Activated CD8-positive, alpha-beta memory T cell treated with anti-CD3 and anti-CD28 coated beads, Interleukin-2, amount 50 U/mL, for 4 hours (primary cell): ENCODE measurements around the gene GOLGA6A.
A peak's percentile ranks its signal among the peaks of the same experiment; 100 is the strongest.
"Not testable (repeated sequence)": the region's sequence is repeated elsewhere in the genome, so short reads cannot be mapped to it uniquely, and the experiment has no call there.

Experiments
- DNase-seq: peaks from one replicate; pipeline ENCODE4 v3.0.0-alpha.2; 2020

The GOLGA6A gene

GRCh38 chr15:74082450-74082849 is at the start of gene GOLGA6A:
Gene GOLGA6A, minus strand, starts transcription at chr15:74082550. Its CDS starts 41 bp downstream, at chr15:74082509.
- DNase-seq: not testable (repeated sequence)

DNA sequence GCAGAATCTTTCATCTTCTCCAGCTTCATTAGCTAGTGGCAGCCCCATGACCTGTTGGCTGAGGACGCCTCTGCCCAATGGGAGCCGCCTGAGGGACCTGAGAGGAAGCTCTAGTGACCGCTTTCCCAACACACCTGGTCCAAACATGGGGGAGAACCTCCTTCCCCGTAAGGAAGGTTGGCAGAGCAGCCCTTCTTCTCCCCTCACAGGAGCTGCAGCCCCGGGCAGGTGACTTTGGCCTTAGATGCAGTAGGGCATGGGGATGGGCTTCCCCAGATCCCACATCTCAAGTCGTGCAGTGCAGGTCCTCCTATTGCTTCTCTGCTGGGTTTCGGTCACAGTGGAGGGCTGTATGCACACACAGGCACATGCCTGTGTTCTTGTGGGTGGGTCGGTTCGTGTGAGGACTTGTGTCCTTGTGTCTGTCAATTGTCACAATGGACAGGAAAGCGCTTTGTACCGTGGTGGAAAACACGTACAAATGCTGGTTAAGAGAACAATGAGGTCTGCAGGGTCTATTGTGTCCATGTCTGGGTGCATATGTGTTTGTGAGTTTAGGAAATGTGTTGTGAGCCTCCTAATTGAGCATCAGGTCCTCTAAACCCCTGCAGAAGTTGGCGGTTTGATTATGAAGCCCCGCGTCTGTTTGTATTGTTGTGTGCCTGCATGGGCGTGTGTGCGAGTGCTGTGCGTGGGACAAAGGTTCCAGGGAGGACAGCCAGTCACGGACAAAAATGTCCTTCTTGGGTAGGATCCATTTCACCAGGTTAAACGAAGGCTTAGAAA is 49.5 kb upstream of the GOLGA6A start:
- no peak for DNase-seq

GRCh38 chr15:74130849-74131627 is 48.7 kb upstream of the GOLGA6A start:
- DNase-seq: no peak

DNA sequence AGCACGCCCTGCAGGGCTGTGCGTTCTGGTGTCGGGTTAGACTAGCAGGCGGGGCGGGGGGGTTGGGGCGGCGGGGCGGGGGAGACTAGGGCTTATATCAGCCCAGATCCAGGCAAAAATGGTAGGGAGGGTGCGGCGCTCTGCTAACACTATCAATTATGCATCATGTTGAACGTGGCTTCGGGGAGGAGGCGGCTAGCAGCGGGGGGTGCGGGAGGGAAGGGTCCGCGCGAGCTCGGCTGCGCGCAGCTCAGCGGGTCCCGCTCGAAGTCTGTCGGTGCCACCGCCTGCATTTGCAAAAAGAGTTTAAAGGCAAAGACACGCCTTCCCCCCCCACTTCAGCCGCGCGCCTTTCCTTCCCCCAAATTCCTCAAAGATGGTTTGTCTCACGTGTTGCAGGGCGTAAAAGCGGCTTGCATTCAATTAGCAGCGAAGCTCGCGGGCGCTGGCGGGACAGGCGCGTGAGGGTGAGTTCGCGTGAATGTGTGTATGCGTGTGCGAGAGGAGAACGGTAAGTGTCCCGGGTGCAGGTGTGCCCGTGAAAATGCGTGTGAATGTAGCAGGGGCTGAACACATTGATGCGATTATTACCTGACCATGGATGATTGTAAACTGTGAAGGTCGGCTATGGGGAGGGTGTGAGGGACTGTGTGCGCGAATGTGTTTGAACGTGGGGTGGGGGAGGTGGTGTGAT is 48.0 kb upstream of the GOLGA6A start, which contains the start of gene ISLR2:
TSS of gene ISLR2 (plus strand) at position 432 of the 694 bp plus-strand sequence. CDS start 2,169 bp downstream, outside the sequence.
- DNase-seq: no peak

- no peak for DNase-seq
Measured at GRCh38 chr15:74129586-74130154, 47.3 kb upstream of the GOLGA6A start.

DNA sequence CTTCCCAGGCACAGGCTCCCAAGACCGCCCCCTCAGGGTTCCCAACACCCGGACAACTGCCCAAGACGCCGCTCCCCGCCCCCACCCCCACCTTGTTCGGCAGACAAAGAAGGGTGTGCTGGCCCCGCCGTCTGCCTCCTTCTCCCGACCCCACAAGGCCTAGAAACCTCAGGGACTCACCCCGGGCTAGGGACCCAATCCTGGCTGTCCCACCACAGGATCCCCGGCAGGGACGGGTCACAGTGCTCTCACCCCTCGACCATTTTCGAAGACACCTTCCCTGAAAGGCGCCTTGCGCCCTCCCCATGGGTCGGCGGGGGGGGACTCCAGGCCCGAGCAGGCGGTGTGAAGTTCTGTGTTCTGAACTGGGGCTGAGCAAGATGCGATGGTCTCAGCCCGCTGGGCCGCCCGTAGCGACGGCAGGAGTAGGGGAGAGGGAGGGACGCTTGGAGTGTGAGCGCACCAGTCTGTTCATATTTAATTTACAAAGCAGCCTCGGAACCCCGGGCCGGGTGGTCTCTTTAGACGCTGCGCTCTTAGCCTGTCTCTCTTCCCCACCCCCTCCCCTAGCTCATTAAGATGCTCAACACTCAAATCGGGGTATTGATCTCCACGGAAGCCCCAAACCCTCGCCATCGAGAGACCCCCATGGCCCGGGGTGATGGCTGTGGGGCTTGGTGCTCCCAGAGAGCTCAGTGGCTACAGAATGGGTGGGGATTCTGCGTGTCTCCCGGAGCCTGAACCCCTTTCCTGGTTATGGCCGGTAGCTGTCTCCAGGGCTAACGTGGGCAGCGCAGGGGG is 46.6 kb upstream of the GOLGA6A start:
- no peak for DNase-seq

- no peak for DNase-seq
Measured at GRCh38 chr15:74127954-74128784, 45.8 kb upstream of the GOLGA6A start.

DNA sequence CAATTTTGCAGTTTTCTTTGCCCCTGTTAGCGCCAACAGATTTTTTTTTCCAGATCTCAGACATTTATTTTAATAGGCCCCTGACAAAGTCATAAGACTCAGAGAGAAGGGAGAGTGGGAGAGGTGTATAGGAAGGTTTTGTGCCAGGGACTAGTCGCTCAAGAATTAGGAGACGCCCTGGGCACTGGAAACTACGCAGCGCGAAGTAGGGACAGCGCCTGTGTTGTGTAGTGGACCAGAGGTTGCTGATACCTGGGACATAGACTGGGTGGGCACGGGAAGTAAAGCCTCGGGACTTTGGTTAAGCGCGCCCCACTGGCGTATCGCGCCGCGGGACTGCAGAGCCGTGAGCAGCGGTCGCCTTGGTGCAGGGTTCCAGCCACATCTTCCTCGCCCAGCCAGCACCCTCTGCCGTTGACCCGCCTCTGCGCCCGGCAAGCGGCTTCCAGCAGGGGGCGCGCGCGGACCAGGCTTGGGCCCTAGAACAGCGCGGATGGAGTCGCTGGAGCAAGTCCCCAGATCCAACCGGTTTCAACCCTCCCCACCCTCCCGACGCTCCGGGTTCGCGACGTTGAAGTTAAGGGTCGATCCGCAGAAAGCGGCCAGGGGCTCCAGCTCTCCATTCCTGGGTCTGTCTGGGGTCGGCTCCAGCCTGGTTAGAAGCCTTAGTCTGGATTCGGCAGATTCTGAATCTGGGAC is 45.1 kb upstream of the GOLGA6A start:
- peak; percentile 86 for DNase-seq

- no peak for DNase-seq
Measured at GRCh38 chr15:74124759-74125158, 42.4 kb upstream of the GOLGA6A start.

DNA sequence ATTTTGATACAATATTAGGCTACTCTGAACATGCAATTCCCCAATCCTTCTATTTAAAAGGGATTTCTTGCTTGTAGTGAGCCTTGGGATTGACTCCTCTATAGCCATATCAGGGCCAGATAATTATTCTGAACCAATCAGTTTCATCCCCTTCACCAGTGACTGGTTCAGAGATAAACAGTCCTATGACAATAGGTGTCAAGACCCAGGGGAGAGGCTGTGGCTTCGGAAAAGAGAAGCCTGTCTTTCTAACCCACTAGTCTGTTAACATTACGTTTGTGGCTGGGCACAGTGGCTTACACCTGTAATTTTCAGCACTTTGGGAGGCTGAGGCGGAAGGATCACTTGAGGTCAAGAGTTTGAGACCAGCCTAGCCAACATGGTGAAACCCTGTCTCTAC is 41.8 kb upstream of the GOLGA6A start:
- no peak for DNase-seq

DNA sequence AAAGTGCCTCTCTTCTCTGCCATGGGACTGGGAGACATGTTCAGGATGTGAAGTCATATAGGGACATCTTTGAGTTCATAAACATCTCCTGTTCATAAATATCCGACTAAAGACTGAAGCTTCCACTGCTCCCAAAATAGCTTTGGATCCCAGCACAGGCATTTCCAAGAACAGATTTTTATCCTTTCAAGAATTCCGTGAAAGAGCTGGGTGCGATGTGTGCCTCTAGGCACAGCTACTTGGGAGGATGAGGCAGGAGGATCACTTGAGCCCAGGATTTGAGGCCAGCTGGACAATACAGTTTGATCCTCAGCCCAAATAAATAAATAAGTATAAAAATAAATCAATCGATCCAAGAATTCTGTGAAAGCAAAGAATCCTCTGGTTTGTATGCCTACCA is 41.3 kb upstream of the GOLGA6A start:
- no peak for DNase-seq

GRCh38 chr15:74123131-74123429 is 40.7 kb upstream of the GOLGA6A start:
- no peak for DNase-seq

GRCh38 chr15:74122403-74123130 is 40.2 kb upstream of the GOLGA6A start:
- no peak for DNase-seq

GRCh38 chr15:74121858-74122257 is 39.5 kb upstream of the GOLGA6A start:
- DNase-seq: no peak

DNA sequence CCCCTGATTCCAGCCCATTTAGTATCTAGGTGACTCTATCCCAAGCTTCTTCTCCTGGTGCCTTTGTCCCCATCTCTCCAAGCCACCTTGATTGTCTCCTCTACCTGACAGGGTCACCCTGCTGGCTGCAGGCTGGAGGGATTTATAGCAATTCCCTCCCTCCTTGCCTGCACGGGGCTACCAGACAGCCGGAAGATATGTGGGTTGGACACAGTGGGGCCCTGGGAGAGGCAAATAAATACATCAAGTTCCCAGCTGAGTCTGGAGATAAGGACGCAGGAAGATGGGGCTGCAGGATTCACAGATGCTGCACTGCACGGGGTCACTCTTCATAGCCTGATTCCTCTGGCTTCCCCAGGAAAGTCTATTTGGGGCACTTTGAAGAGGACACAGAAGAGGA is 38.7 kb upstream of the GOLGA6A start:
- no peak for DNase-seq

- DNase-seq: no peak
Measured at GRCh38 chr15:74120426-74120825, 38.1 kb upstream of the GOLGA6A start.

GRCh38 chr15:74109713-74110112 is 27.4 kb upstream of the GOLGA6A start:
- DNase-seq: no peak

DNA sequence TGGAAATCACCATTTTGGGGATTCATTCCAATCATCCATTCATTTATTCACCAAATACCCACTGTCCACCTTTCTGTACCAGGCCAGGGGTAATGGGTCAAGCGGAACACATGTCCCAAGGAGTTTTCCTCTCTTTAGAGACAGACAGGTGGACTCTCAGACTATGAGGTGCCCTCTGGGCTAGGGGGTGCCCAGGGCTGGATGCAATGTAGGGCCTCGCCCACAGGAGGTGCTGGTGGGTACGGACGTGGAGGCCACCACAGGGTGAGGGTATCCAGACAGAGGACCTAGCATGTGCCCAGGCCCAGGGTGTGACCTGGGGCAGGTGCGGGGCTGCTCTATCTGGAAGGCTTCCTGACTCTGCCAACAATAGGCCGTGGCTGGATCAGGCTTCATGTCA is 26.3 kb upstream of the GOLGA6A start:
- DNase-seq: not testable (repeated sequence)

DNA sequence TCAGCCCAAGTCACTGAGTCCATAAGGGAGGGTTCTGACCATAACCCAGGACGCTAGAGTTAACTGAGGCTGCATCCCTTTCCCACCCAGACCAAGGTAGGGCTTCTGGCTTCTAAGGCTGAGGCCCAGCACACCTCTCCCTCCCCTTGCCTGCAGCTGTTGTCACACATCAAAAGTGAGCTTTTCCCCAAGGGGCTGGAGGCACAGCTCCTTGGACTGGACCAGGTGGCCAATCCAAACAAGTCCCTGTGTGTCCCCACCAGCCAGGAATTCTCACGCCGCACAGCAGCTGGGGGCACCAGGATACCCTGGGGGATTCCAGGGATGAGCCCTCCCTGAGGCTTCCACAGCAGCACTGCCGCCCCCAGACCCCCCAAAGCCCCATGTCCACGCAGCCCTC is 25.8 kb upstream of the GOLGA6A start:
- DNase-seq: no peak
